Activated T-cell treated with anti-CD3 and anti-CD28 coated beads for 24 hours (primary cell): Measurements from ENCODE around the gene C2orf72.

Experiments
- DNase-seq: peaks from one replicate; pipeline ENCODE4 v3.0.0-alpha.2; 2020; ENCODE audit warnings: low read depth

Gene C2orf72

DNA sequence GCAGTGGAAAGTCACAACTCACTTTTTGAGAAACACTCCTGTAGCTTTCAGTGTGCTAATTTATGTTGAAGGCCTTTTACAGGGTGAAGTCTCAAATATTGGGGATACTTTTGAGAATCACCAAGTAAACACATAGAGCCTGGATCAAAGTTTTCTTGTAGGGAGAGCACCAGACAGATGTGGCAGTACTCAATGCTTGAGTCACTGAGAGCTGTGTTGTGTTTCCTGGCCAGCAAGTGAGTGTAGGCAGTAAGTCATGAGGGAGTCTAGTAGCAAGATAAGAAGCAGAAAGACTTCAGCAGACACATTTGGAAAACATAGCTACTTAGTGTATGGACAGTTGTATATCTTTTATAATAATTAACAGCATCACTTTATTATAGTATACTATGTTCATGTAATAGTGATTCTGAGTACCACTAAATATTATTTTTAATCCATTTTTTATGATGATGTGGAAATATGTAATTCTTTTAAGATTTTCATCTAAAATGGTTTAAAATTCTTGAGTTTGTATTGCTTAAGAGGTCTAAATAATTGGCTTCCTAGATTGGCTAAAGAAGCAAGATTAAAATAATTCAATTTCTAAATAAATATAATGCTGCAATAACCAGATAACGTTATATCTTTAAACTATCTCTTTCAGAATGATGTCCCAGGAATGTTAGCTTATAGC lies 32.2 kb downstream of the C2orf72 start:
- DNase-seq = no peak

DNA sequence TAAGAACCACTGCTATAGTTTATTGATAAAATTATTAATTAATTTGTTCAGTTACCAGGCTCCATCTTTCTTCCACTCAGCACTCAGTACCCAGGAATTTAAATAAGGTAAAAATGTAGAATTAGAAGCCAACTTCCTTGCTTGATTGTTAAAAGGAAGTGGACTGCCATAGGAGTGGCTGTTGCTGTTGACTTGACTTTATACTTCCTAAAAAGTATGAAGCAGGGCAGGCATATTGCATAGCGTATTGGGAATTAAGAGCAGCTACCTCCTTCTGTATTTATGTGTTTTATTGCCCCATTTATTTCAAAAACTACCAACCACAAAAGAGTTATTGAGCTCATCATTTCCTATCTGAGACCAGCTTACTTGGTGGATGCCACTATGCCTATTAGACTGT lies 47.2 kb downstream of the C2orf72 start:
- DNase-seq = no peak

DNA sequence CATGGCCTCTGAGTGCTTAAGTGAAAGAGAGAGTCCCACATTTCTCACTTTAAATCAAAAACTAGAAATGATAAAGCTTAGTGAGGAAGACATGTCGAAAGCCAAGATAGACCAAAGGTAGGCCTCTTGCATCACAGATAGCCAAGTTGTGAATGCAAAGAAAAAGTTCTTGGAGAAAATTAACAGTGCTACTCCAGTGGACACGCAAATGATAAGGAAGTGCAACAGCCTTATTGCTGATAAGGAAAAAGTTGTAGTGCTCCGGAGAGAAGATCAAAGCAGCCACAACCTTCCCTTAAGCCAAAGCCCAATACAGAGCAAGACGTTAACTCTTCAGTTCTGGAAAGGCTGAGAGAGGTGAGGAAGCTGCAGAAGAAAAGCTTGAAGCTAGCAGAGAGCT lies 51.4 kb downstream of the C2orf72 start:
- DNase-seq = no peak

DNA sequence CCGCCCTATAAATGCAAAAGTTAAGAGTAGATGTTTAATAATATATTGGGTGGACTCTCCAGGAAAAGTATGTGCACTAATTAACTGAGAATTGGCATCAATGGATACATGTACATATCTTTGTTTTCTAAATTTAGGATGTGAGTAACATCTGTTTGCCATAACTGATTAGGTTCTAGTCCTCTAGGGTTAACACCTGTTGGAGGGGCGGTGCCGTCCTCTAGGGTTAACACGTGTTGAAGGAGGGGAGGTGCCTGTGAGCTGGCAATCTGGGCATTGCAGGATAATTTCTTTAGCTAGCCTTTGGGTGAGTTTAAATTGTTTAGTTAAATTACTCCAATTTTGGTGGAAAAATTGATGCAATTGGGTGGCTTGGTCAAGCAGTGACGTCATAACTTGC lies 56.6 kb downstream of the C2orf72 start:
- DNase-seq = no peak

DNA sequence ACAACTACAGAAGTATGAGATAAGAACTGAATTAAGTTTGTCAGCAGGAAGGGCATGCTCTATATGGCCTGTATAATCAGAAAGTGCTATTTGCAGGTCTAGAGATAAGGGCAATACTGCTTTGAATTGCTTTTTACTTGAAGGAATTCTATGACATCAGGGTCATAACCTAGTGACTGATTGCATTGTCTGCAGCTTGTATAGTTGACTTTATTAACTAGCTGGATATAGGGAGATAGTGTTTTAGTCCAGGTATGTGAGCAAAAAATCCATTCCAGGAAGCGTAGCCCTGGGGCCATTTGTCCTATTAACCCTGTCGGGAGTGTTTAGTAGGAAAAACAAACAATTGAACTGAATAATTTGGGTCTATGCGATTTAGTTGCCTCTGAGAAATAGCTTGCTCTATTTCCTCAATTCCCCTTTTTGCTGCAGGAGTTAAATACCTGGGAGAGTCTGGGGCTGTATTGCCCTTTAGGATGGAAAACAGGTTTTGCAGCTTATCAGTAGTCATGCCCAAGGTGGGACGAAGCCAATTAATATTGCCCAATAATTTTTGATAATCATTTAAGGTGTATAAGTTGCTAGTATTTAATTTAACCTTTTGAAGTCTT lies 57.5 kb downstream of the C2orf72 start:
- DNase-seq = no peak
